Measurements from ENCODE around the gene HIVEP3.

- TF ChIP-seq TAF1 (IDR thresholded peaks at IDR 0.05; ENCODE audit: low read depth, low read length) = no peak
- no peak for TF ChIP-seq POLR2AphosphoS5 (IDR thresholded peaks at IDR 0.05; ENCODE audit: low read depth, low read length)
- no peak for TF ChIP-seq SPI1 (IDR thresholded peaks at IDR 0.05; ENCODE audit: low read depth, low read length)
- TF ChIP-seq POLR2A (IDR thresholded peaks at IDR 0.05; ENCODE audit: low read depth, low read length) = no peak
Observed at GRCh38 chr1:41888756-41889155, 30.0 kb downstream of the HIVEP3 start.

Data from GM12891 (cell line).